Smooth muscle cell (in vitro differentiated cells): ENCODE data around the gene CCDC82. TPM values are rescaled to one million over a fixed set of nuclear protein-coding genes. Genes with fewer than 3 reads are reported as not detected.

ENCODE experiments used
- DNase-seq: peaks from one replicate; lab custom pipeline; 2025; ENCODE audit not compliant: unreplicated experiment; lab: John Stamatoyannopoulos, UW
- H2AFZ ChIP-seq: fragments of 200-600 bp; sonication (generic); 2 replicates; pipeline ENCODE4 v1.6.0; 2016; ENCODE audit warnings: antibody characterized with exemption, low read depth, mild to moderate bottlenecking
- H3F3A ChIP-seq: fragments of 200-600 bp; sonication (generic); 2 replicates; pipeline ENCODE4 v1.6.0; 2017; ENCODE audit warnings: antibody characterized with exemption, low read depth
- H3K27ac ChIP-seq: fragments of 200-600 bp; sonication (generic); 2 replicates; pipeline ENCODE4 v1.5.1; 2016; ENCODE audit warnings: low read depth, mild to moderate bottlenecking
- H3K27me3 ChIP-seq: fragments of 200-600 bp; sonication (generic); 2 replicates; pipeline ENCODE4 v1.6.1; 2016; ENCODE audit warnings: low read depth, mild to moderate bottlenecking
- H3K36me3 ChIP-seq: fragments of 200-600 bp; sonication (generic); 2 replicates; pipeline ENCODE4 v1.5.1; 2016; ENCODE audit warnings: low read depth
- H3K4me1 ChIP-seq: fragments of 200-600 bp; sonication (generic); 2 replicates; pipeline ENCODE4 v1.5.1; 2016; ENCODE audit warnings: low read depth
- H3K4me2 ChIP-seq: fragments of 200-600 bp; sonication (generic); 2 replicates; pipeline ENCODE4 v1.6.0; 2016; ENCODE audit warnings: mild to moderate bottlenecking
- H3K4me3 ChIP-seq: fragments of 200-600 bp; sonication (generic); 2 replicates; pipeline ENCODE4 v1.5.1; 2016; ENCODE audit warnings: mild to moderate bottlenecking
- H3K79me2 ChIP-seq: fragments of 200-600 bp; sonication (generic); 2 replicates; pipeline ENCODE4 v1.6.0; 2016; ENCODE audit warnings: low read depth, mild to moderate bottlenecking
- H3K9ac ChIP-seq: fragments of 200-600 bp; sonication (generic); 2 replicates; pipeline ENCODE4 v1.6.0; 2016; ENCODE audit warnings: low read depth
- H3K9me3 ChIP-seq: fragments of 200-600 bp; sonication (generic); replicated peaks from 2 replicates; pipeline ENCODE4 v1.5.1; 2016; ENCODE audit warnings: low read depth
- H4K20me1 ChIP-seq: fragments of 200-600 bp; sonication (generic); 2 replicates; pipeline ENCODE4 v1.6.0; 2016; ENCODE audit warnings: low read depth
- WGBS: methylation state at CpG from one replicate; pipeline ENCODE4 v1.1.7; 2016; ENCODE audit warnings: low lambda C conversion rate; 5-methylcytosine and 5-hydroxymethylcytosine counted together
- polyA plus RNA-seq: library from polyadenylated mRNA; unstranded; fragments of >200 nt; fragmentation: Nextera tagmentation; extraction: Ambion mirVana; gene quantifications from 2 replicates; pipeline ENCODE4 v1.2.1, GENCODE V29; 2016
- total RNA-seq: library from RNA; depleted of rRNA; stranded (reverse); fragments of >200 nt; gene quantifications from 2 replicates; pipeline ENCODE4 v1.2.3, GENCODE V29; 2014
- TF ChIP-seq, protein P1 (sequence below): fragments of 200-600 bp; sonication (generic); IDR thresholded peaks from 2 replicates; pipeline ENCODE4 v1.5.1; 2017; ENCODE audit warnings: borderline replicate concordance, mild to moderate bottlenecking, antibody characterized with exemption; ENCODE audit not compliant: insufficient read depth, poor library complexity, severe bottlenecking

Gene CCDC82
- total and polyA plus RNA-seq, 2 experiments from 2014 or later, result 19.8 to 32.8 TPM

- WGBS, result 48% methylated on average over 3 of the region's 3 CpGs
- peak overlapping the region; percentile 3 for H3K9ac ChIP-seq
Observed at GRCh38 chr11:96329855-96330510, 59.7 kb downstream of the CCDC82 start.

GRCh38 chr11:96329419-96329818, 60.3 kb downstream of the CCDC82 start:
- peaks cover 60% of the 10 kb centered on the region for H3K4me1 ChIP-seq

More at GRCh38 chr11:96329855-96330510, 59.7 kb downstream of the CCDC82 start:
- TF ChIP-seq, protein P1, sequence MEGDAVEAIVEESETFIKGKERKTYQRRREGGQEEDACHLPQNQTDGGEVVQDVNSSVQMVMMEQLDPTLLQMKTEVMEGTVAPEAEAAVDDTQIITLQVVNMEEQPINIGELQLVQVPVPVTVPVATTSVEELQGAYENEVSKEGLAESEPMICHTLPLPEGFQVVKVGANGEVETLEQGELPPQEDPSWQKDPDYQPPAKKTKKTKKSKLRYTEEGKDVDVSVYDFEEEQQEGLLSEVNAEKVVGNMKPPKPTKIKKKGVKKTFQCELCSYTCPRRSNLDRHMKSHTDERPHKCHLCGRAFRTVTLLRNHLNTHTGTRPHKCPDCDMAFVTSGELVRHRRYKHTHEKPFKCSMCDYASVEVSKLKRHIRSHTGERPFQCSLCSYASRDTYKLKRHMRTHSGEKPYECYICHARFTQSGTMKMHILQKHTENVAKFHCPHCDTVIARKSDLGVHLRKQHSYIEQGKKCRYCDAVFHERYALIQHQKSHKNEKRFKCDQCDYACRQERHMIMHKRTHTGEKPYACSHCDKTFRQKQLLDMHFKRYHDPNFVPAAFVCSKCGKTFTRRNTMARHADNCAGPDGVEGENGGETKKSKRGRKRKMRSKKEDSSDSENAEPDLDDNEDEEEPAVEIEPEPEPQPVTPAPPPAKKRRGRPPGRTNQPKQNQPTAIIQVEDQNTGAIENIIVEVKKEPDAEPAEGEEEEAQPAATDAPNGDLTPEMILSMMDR, result no peak
- DNase-seq, result no peak
- Histone ChIP-seq H3K4me2 (peak overlapping the region; percentile 76), H3K9me3 (no peaks in the 10 kb centered on the region), H3K36me3 (no peaks in the 10 kb centered on the region), H3K27ac (peak overlapping the region; percentile 96), H3K79me2 (peaks cover 92% of the 10 kb centered on the region), H2AFZ (no peak overlapping the region), H3F3A (peaks cover 50% of the 10 kb centered on the region), H4K20me1 (no peaks in the 10 kb centered on the region), H3K27me3 (no peaks in the 10 kb centered on the region), H3K4me1 (peaks cover 56% of the 10 kb centered on the region), H3K4me3 (no peak overlapping the region)

DNA sequence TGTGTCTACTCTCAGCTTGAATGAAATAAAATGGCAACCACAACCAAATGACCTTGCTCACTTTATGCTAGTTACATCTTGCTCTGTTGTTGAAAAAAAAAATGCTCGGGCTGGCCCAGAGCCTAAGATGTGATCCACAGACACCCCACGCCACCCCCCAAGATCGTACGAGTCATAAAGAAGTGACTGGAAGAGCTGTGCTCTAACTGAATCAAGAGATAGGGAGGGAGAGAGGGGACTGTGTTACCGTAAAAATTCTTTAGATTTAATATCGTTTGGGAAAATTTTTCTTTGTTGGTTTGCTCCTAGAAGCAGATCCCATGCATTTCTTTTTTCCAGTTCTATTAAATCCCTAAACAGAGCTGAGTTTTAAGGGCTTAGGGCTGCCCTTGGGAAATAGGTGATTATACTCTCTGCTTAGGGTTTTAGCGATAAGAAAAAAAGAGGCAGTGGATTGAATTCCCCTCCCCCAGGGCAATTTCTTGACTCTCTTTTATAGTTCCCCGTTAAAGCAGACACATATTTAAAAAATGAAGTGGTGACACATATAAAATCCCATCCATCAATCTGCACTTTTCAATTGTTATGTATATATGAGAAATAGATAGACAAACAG, 61.2 kb downstream of the CCDC82 start:
- TF ChIP-seq, protein P1, result no peak
- H3K4me3 ChIP-seq, result peak overlapping the region; percentile 25
- no peak overlapping the region for H2AFZ ChIP-seq
- no peaks in the 10 kb centered on the region for H3K9me3 ChIP-seq
- DNase-seq, result no peak
- H4K20me1 ChIP-seq, result no peaks in the 10 kb centered on the region
- H3K27me3 ChIP-seq, result no peaks in the 10 kb centered on the region
- peaks cover 62% of the 10 kb centered on the region for H3K4me1 ChIP-seq
- H3K27ac ChIP-seq, result peak overlapping the region; percentile 96
- H3K36me3 ChIP-seq, result no peaks in the 10 kb centered on the region
- peak overlapping the region; percentile 39 for H3K9ac ChIP-seq
- WGBS, result 13% methylated on average over 8 of the region's 8 CpGs
- peaks cover 91% of the 10 kb centered on the region for H3K79me2 ChIP-seq
- peaks cover 45% of the 10 kb centered on the region for H3F3A ChIP-seq
- H3K4me2 ChIP-seq, result peak overlapping the region; percentile 76

More at GRCh38 chr11:96329419-96329818, 60.3 kb downstream of the CCDC82 start:
- WGBS, result 83% methylated on average over 1 of the region's 1 CpG
- Histone ChIP-seq H4K20me1 (no peaks in the 10 kb centered on the region), H3F3A (peaks cover 49% of the 10 kb centered on the region), H3K36me3 (no peaks in the 10 kb centered on the region), H3K27ac (peak overlapping the region; percentile 96), H2AFZ (no peak overlapping the region), H3K4me3 (no peak overlapping the region), H3K9me3 (no peaks in the 10 kb centered on the region), H3K9ac (peak overlapping the region; percentile 3), H3K27me3 (no peaks in the 10 kb centered on the region), H3K79me2 (peaks cover 91% of the 10 kb centered on the region), H3K4me2 (peak overlapping the region; percentile 76)
- TF ChIP-seq, protein P1, result no peak
- DNase-seq, result no peak
